Osteoblast (primary cell): ENCODE measurements around the gene SERPINB6. TPM values are rescaled to one million over a fixed set of nuclear protein-coding genes. Genes with fewer than 3 reads are reported as not detected.

ENCODE experiments used
- DNase-seq: peaks from one replicate; pipeline ENCODE4 v3.0.0; 2011; ENCODE audit warnings: low spot score, mixed read lengths; ENCODE audit not compliant: insufficient read length; ENCODE audit errors: missing footprints
- H2AFZ ChIP-seq: 2 replicates; pipeline ENCODE4 v1.6.0; 2011; ENCODE audit warnings: mild to moderate bottlenecking, low read length
- H3K27ac ChIP-seq: 2 replicates; pipeline ENCODE4 v1.5.1; 2011; ENCODE audit warnings: mild to moderate bottlenecking, low read depth, low read length, moderate library complexity
- H3K27me3 ChIP-seq: 2 replicates; pipeline ENCODE4 v1.6.0; 2012; ENCODE audit warnings: mild to moderate bottlenecking, control low read depth, inconsistent platforms, low read length, moderate library complexity; ENCODE audit not compliant: insufficient read depth
- H3K36me3 ChIP-seq: 2 replicates; pipeline ENCODE4 v1.5.1; 2011; ENCODE audit warnings: mild to moderate bottlenecking, low read length, control low read depth, moderate library complexity; ENCODE audit not compliant: insufficient read depth
- H3K4me1 ChIP-seq: 2 replicates; pipeline ENCODE4 v1.5.1; 2011; ENCODE audit warnings: mild to moderate bottlenecking, low read length, control low read depth, moderate library complexity; ENCODE audit not compliant: insufficient read depth
- H3K4me2 ChIP-seq: 2 replicates; pipeline ENCODE4 v1.6.0; 2011; ENCODE audit warnings: mild to moderate bottlenecking, low read length; ENCODE audit not compliant: insufficient read depth
- H3K4me3 ChIP-seq: fragments of 200-600 bp; sonication (generic); 3 replicates; pipeline ENCODE4 v1.5.1; 2012; ENCODE audit warnings: mild to moderate bottlenecking, low read length, inconsistent platforms; ENCODE audit not compliant: insufficient read depth
- H3K79me2 ChIP-seq: 2 replicates; pipeline ENCODE4 v1.6.0; 2012; ENCODE audit warnings: mild to moderate bottlenecking, low read length, control low read depth, inconsistent platforms; ENCODE audit not compliant: insufficient read depth
- H3K9me3 ChIP-seq: 2 replicates; pipeline ENCODE4 v1.5.1; 2011; ENCODE audit warnings: low read depth, low read length, control low read depth
- H4K20me1 ChIP-seq: 2 replicates; pipeline ENCODE4 v1.6.0; 2012; ENCODE audit warnings: mild to moderate bottlenecking, low read length, control low read depth; ENCODE audit not compliant: insufficient read depth
- CTCF ChIP-seq: IDR thresholded peaks from 2 replicates; pipeline ENCODE4 v1.5.1; 2011; ENCODE audit warnings: mild to moderate bottlenecking, low read depth, low read length, moderate library complexity; ENCODE audit errors: extremely low read depth
- total RNA-seq: library from RNA; depleted of rRNA; stranded (reverse); fragments of >200 nt; gene quantifications from 2 replicates; pipeline ENCODE4 v1.2.3, GENCODE V29; 2012

Gene SERPINB6
- total RNA-seq, 1 donor = 83.2 TPM

DNA sequence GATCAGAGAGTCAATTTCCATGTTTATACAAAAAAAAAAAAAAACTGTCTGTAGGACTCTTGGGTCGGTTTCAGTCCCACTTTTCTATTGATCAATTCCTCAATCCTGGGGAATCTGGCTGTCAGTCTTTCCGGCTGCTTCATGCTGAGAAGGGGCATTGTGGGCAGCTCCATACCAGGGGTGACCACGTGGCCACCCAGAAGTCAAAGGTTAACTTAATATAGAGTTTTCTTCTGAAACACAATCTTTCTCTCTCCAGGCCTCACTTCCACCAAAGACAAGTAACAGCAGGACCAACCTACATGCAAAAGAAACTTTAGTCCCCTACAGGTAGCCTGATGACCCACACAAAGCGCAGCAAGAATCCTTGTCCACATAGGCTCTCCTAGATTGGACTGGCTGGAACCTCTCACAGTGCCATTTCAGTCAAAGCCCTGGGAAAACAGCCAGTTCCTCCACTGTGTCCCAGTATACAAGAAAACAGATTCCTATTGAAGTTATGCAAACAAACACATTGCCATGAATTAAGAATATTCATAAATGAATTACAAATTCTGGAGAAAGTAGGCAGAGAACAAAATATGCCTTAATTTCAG, 49.7 kb downstream of the SERPINB6 start:
- Histone ChIP-seq H3K27ac (no peak overlapping the region), H3K79me2 (no peaks in the 10 kb centered on the region), H3K4me3 (no peak overlapping the region)

DNA sequence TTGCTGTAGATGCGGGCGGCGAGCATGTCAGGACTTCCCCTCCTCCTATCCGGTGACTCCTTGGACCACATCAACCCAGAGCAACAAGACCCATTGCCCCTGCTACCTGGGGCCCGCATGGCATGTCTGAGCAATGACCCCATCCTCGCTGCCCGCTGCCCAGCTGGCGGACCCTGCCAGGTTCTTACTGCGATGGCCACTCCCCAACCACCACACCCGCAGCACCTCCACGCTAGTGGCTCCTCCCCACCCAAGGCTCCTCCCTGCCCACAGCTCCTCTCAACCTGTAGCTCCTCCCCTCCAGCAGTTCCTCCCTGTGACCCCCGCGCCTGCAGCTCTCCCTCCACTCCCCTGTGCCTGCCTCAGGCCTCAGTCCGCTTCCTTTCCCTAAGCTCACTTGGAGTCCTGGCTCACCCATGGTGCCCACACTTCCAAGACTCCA, 50.7 kb downstream of the SERPINB6 start:
- H3K79me2 ChIP-seq = no peaks in the 10 kb centered on the region
- H3K9me3 ChIP-seq = no peaks in the 10 kb centered on the region
- H3K27me3 ChIP-seq = peaks cover 15% of the 10 kb centered on the region
- H3K27ac ChIP-seq = no peak overlapping the region
- H3K4me1 ChIP-seq = no peaks in the 10 kb centered on the region
- DNase-seq = no peak
- H2AFZ ChIP-seq = no peak overlapping the region
- no peak for TF ChIP-seq CTCF
- H3K4me3 ChIP-seq = no peak overlapping the region
- no peaks in the 10 kb centered on the region for H4K20me1 ChIP-seq
- H3K36me3 ChIP-seq = no peaks in the 10 kb centered on the region
- H3K4me2 ChIP-seq = no peak overlapping the region

More for the DNA sequence above, 49.7 kb downstream of the SERPINB6 start:
- H3K9me3 ChIP-seq = no peaks in the 10 kb centered on the region
- no peak overlapping the region for H2AFZ ChIP-seq
- H3K36me3 ChIP-seq = no peaks in the 10 kb centered on the region
- H3K4me2 ChIP-seq = no peak overlapping the region
- TF ChIP-seq CTCF = no peak
- no peaks in the 10 kb centered on the region for H4K20me1 ChIP-seq
- DNase-seq = no peak
- H3K4me1 ChIP-seq = no peaks in the 10 kb centered on the region
- peaks cover 21% of the 10 kb centered on the region for H3K27me3 ChIP-seq

DNA sequence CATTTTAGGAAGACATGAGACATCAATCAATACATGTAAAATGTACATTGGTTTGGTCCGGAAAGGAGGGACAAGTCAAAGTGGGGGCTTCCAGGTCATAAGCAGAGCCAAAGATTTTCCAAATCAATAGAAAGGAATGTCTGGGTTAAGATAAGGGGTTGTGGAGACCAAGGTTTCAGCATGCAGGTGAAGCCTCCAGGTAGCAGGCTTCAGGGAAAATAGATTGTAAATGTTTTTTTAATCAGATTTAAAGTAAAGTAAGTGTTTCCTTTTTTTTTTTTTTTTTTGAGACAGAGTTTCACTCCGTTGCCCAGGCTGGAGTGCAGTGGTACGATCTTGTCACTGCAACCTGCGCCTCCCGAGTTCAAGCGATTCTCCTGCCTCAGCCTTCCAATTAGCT, 51.5 kb downstream of the SERPINB6 start:
- Histone ChIP-seq H3K4me1 (no peaks in the 10 kb centered on the region), H3K79me2 (no peaks in the 10 kb centered on the region), H4K20me1 (no peaks in the 10 kb centered on the region), H3K4me2 (no peak overlapping the region), H3K27me3 (peaks cover 11% of the 10 kb centered on the region), H3K27ac (no peak overlapping the region), H3K36me3 (no peaks in the 10 kb centered on the region), H2AFZ (no peak overlapping the region), H3K9me3 (no peaks in the 10 kb centered on the region), H3K4me3 (no peak overlapping the region)
- no peak for DNase-seq
- no peak for TF ChIP-seq CTCF

- no peak for DNase-seq
- Histone ChIP-seq H3K27me3 (peaks cover 9% of the 10 kb centered on the region), H3K36me3 (no peaks in the 10 kb centered on the region), H3K4me2 (no peak overlapping the region), H3K27ac (no peak overlapping the region), H4K20me1 (no peaks in the 10 kb centered on the region), H2AFZ (no peak overlapping the region), H3K79me2 (no peaks in the 10 kb centered on the region), H3K9me3 (no peaks in the 10 kb centered on the region), H3K4me3 (no peak overlapping the region), H3K4me1 (no peaks in the 10 kb centered on the region)
- TF ChIP-seq CTCF = no peak
These were observed 52.0 kb downstream of the SERPINB6 start for GRCh38 chr6:2919401-2919800.
